Transverse colon (tissue), 3 donors: ENCODE results near the gene CASP8.

ENCODE experiments used
- POLR2A ChIP-seq: fragments of 450-650 bp; IDR thresholded peaks from one replicate; pipeline ENCODE4 v1.6.1; 2016; ENCODE audit warnings: antibody characterized with exemption, mild to moderate bottlenecking, moderate library complexity
- POLR2AphosphoS5 ChIP-seq, 3 donors: sonication (generic); formaldehyde crosslinking; IDR thresholded peaks; one replicate each; pipeline ENCODE4 v1.6.1; 2016; ENCODE audit warnings: antibody characterized with exemption in 3 of 3

- TF ChIP-seq POLR2AphosphoS5 (IDR thresholded peaks at IDR 0.05) (no peak), POLR2A (no peak)
Measured at GRCh38 chr2:201322772-201323171, 62.4 kb downstream of the CASP8 start.
